ENCODE measurements around the gene SENP5. TPM values are rescaled to one million over a fixed set of nuclear protein-coding genes. Genes with fewer than 3 reads are reported as not detected.

The SENP5 gene
- total RNA-seq, 1 experiment from 2014 or later = 30.4 TPM

GRCh38 chr3:196974661-196975060, 106.9 kb downstream of the SENP5 start:
- H3K56ac ChIP-seq (ENCODE audit: insufficient read length, low read depth, low read length) = no peak overlapping the region
- H3K9me3 Mint-ChIP-seq = peaks cover 11 to 17% of the 10 kb centered on the region in 2 experiments
- H3K9ac ChIP-seq (ENCODE audit: extremely low read depth, insufficient read length, low read length) = no peak overlapping the region
- H3K9me3 ChIP-seq (ENCODE audit: control insufficient read depth, low read depth, low read length) = peaks cover 3% of the 10 kb centered on the region
- H2AFZ ChIP-seq (ENCODE audit: low read length) = no peak overlapping the region
- H3K27ac Mint-ChIP-seq = no peak overlapping the region; a peak in 1 of 7 replicates
- no peak for DNase-seq
- peaks cover 51% of the 10 kb centered on the region for H3K27me3 Mint-ChIP-seq (ENCODE audit: low read depth)
- H2BK12ac ChIP-seq (ENCODE audit: insufficient read length, low read depth, low read length) = no peak overlapping the region
- no peaks in the 10 kb centered on the region for H4K20me1 ChIP-seq (ENCODE audit: control insufficient read depth, insufficient read depth, insufficient read length)
- H2BK5ac ChIP-seq (ENCODE audit: insufficient read length, low read length) = no peak overlapping the region
- H2BK20ac ChIP-seq (ENCODE audit: low read depth, low read length, poor library complexity, severe bottlenecking) = no peak overlapping the region
- H3K4me3 Mint-ChIP-seq = no peak overlapping the region
- no peak overlapping the region for H4K8ac ChIP-seq (replicated peaks; ENCODE audit: insufficient read length, low read depth, low read length)
- H2BK120ac ChIP-seq (ENCODE audit: low read depth, low read length, poor library complexity, severe bottlenecking) = no peak overlapping the region
- no peak overlapping the region for H2AK5ac ChIP-seq (ENCODE audit: insufficient read length, low read length)
- no peak overlapping the region for H2BK15ac ChIP-seq (ENCODE audit: low read depth, low read length)
- no peak overlapping the region for H3K18ac ChIP-seq (ENCODE audit: insufficient read length, low read depth, low read length)
- no peak overlapping the region for H3K23ac ChIP-seq (ENCODE audit: insufficient read length, low read depth, low read length)
- H3K79me2 ChIP-seq (ENCODE audit: insufficient read depth, low read length) = no peaks in the 10 kb centered on the region
- H3K4me2 ChIP-seq (ENCODE audit: insufficient read depth, insufficient read length, low read length) = no peak overlapping the region
- peaks cover 3 to 4% of the 10 kb centered on the region in 2 experiments; a peak in 3 of 4 replicates for H3K4me1 Mint-ChIP-seq
- H3K36me3 Mint-ChIP-seq (ENCODE audit: insufficient read depth in 1 of 3, low read depth in 3 of 3) = peaks cover 0 to 8% (median 4%) of the 10 kb centered on the region in 3 experiments; a peak in 2 of 7 replicates
- H3T11ph ChIP-seq (ENCODE audit: low read length) = no peak overlapping the region
- H3K23me2 ChIP-seq (ENCODE audit: insufficient read length, low read depth, low read length, poor library complexity, severe bottlenecking) = no peaks in the 10 kb centered on the region
- no peaks in the 10 kb centered on the region; the same call in 1 of the 2 replicates for H3K4me1 ChIP-seq (ENCODE audit: insufficient read depth, low read length)
- TF ChIP-seq, protein P1, sequence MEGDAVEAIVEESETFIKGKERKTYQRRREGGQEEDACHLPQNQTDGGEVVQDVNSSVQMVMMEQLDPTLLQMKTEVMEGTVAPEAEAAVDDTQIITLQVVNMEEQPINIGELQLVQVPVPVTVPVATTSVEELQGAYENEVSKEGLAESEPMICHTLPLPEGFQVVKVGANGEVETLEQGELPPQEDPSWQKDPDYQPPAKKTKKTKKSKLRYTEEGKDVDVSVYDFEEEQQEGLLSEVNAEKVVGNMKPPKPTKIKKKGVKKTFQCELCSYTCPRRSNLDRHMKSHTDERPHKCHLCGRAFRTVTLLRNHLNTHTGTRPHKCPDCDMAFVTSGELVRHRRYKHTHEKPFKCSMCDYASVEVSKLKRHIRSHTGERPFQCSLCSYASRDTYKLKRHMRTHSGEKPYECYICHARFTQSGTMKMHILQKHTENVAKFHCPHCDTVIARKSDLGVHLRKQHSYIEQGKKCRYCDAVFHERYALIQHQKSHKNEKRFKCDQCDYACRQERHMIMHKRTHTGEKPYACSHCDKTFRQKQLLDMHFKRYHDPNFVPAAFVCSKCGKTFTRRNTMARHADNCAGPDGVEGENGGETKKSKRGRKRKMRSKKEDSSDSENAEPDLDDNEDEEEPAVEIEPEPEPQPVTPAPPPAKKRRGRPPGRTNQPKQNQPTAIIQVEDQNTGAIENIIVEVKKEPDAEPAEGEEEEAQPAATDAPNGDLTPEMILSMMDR (conservative IDR thresholded peaks at IDR 0.05) = no peak
- no peaks in the 10 kb centered on the region for H3K79me1 ChIP-seq (ENCODE audit: insufficient read depth, low read depth, low read length, poor library complexity, severe bottlenecking)
- H3K4ac ChIP-seq (ENCODE audit: low read depth, low read length) = no peak overlapping the region
- H3K27ac ChIP-seq (ENCODE audit: insufficient read length, low read depth, low read length) = no peak overlapping the region
- H3K27me3 ChIP-seq (ENCODE audit: insufficient read depth, low read length) = peaks cover 14% of the 10 kb centered on the region; the same call in 1 of the 2 replicates
- H3K14ac ChIP-seq (ENCODE audit: insufficient read depth, low read length) = no peak overlapping the region
- H4K5ac ChIP-seq (ENCODE audit: insufficient read length, low read depth, low read length) = no peak overlapping the region
- H4K91ac ChIP-seq (ENCODE audit: insufficient read length, low read depth, low read length) = no peak overlapping the region
- no CpG with 5 or more reads among the region's 5 CpGs for WGBS (ENCODE audit: extremely low coverage, insufficient read length, low lambda C conversion rate)

All from H9 (cell line).